ENCODE results near the gene SLC45A1. TPM values are rescaled to one million over a fixed set of nuclear protein-coding genes. Genes with fewer than 3 reads are reported as not detected.

The SLC45A1 gene
- total and polyA plus RNA-seq, 2 of the 4 experiments (the other 2 are of a cell fraction): 0.72 to 3.9 TPM

GRCh38 chr1:8371372-8371991 lies 53.6 kb downstream of the SLC45A1 start (continued):
- no peak for TF ChIP-seq RAD21 (IDR thresholded peaks at IDR 0.05; ENCODE audit: low read length)

GRCh38 chr1:8373125-8373524 lies 55.2 kb downstream of the SLC45A1 start:
- H2AFZ ChIP-seq (replicated peaks; ENCODE audit: low read length, poor library complexity): peak overlapping the region; percentile 54
- TF ChIP-seq CEBPB (IDR thresholded peaks at IDR 0.05; ENCODE audit: low read depth, low read length): no peak
- peak overlapping the region; percentile 83 for H3K27ac ChIP-seq (ENCODE audit: insufficient read depth, low read length)
- H3K56ac ChIP-seq (ENCODE audit: extremely low read depth, insufficient read depth, low read length): peak overlapping the region; percentile 68
- peak overlapping the region; percentile 90 for H2BK5ac ChIP-seq (ENCODE audit: low read depth, low read length, poor library complexity, severe bottlenecking)
- no peak overlapping the region; the same call in 1 of the 2 replicates for H2BK20ac ChIP-seq (ENCODE audit: low read depth, low read length)
- H2BK120ac ChIP-seq (ENCODE audit: low read depth, low read length): peak overlapping the region; percentile 67
- ATAC-seq (ENCODE audit: low read depth): no peak
- H4K8ac ChIP-seq (ENCODE audit: low read depth in 2 of 2, low read length in 2 of 2): peak overlapping the region; percentile 14 to 72; a peak in 3 of 4 replicates
- ChIA-PET POLR2A (ENCODE audit: unreplicated experiment) (interaction anchor here (0.6 kb wide), 1 partner anchor 494 kb away, joined by 4 read pairs; no protein-coding TSS in a partner anchor), CTCF (no interaction called here)
- peak overlapping the region; percentile 50 for H3K4me2 ChIP-seq (ENCODE audit: low read depth, low read length)
- peaks cover 30% of the 10 kb centered on the region for H3K9me1 ChIP-seq (ENCODE audit: insufficient read depth, low read length)
- DNase-seq: no peak
- intact Hi-C loops (cut with micrococcal nuclease): loop anchor here (2.0 to 10.0 kb wide), 2 partner anchors 24 to 292 kb away; no protein-coding TSS in a partner anchor
- peaks cover 64% of the 10 kb centered on the region for H4K20me1 ChIP-seq (ENCODE audit: insufficient read depth, low read length)
- no peaks in the 10 kb centered on the region for H3K9me3 ChIP-seq (ENCODE audit: control insufficient read depth, insufficient read depth, low read length)
- peak overlapping the region; percentile 18 for H4K5ac ChIP-seq (ENCODE audit: low read depth, low read length)
- H4K91ac ChIP-seq (ENCODE audit: insufficient read depth, low read depth, low read length): peak overlapping the region; percentile 65
- peak overlapping the region; percentile 36; the same call in 1 of the 2 replicates for H3K23ac ChIP-seq (ENCODE audit: low read depth, low read length)
- H3K18ac ChIP-seq (ENCODE audit: low read depth, low read length): peak overlapping the region; percentile 39; the same call in 1 of the 2 replicates
- BruUV-seq (replicated peaks): no TSS peak
- no peaks in the 10 kb centered on the region for H3K27me3 ChIP-seq (ENCODE audit: control insufficient read depth, insufficient read depth, low read length)
- H2AK9ac ChIP-seq (replicated peaks; ENCODE audit: low read depth, low read length, poor library complexity): no peak overlapping the region
- in situ Hi-C loops (cut with MboI; ENCODE audit: low sequenced_read_pairs): no loop called here
- peak overlapping the region; percentile 51; the same call in 1 of the 3 replicates for H2BK15ac ChIP-seq (ENCODE audit: low read depth, low read length)
- no CpG with 5 or more reads among the region's 3 CpGs for WGBS, 2 experiments (ENCODE audit: extremely low coverage in 2 of 2, insufficient read length in 1 of 2)
- H3K4me1 ChIP-seq (ENCODE audit: control insufficient read depth, insufficient read depth, low read length): peaks cover 47% of the 10 kb centered on the region
- peak overlapping the region; percentile 73 for H3K4ac ChIP-seq (ENCODE audit: low read depth, low read length)
- peaks cover 55 to 88% of the 10 kb centered on the region in 2 experiments for H3K79me1 ChIP-seq (ENCODE audit: low read depth in 1 of 2, low read length in 2 of 2)
- peak overlapping the region; percentile 72; the same call in 1 of the 2 replicates for H2AK5ac ChIP-seq (ENCODE audit: low read depth, low read length)
- no peak overlapping the region for H3K4me3 ChIP-seq (ENCODE audit: insufficient read depth, low read depth, low read length)
- dilution Hi-C loops (cut with HindIII; ENCODE audit: low sequenced_read_pairs, unreplicated experiment): no loop called here
- peaks cover 42% of the 10 kb centered on the region for H3K36me3 ChIP-seq (ENCODE audit: control insufficient read depth, insufficient read depth, low read length)
- peak overlapping the region; percentile 57 for H3K9ac ChIP-seq (ENCODE audit: low read depth, low read length)
- peak overlapping the region; percentile 82 for H3K14ac ChIP-seq (replicated peaks; ENCODE audit: low read depth, low read length)

Measured in IMR-90 (cell line).